Activated CD4-positive, alpha-beta memory T cell treated with anti-CD3 and anti-CD28 coated beads for 36 hours (primary cell): ENCODE data around the gene ZFP42. TPM values are rescaled to one million over a fixed set of nuclear protein-coding genes. Genes with fewer than 3 reads are reported as not detected.
"Not testable (repeated sequence)": the region's sequence is repeated elsewhere in the genome, so short reads cannot be mapped to it uniquely, and the experiment has no call there.

Source experiments
- CTCF ChIA-PET: fragments of 350-600 bp; sonication (Branson Sonifier 250); formaldehyde crosslinking; loops from one replicate; lab custom pipeline; 2021; ENCODE audit warnings: antibody characterized with exemption, inconsistent platforms; lab: Charles Lee
- POLR2A ChIA-PET: fragments of 350-600 bp; sonication (Branson Sonifier 250); formaldehyde crosslinking; loops from one replicate; lab custom pipeline; 2021; ENCODE audit warnings: antibody characterized with exemption; lab: Charles Lee
- DNase-seq: peaks from one replicate; pipeline ENCODE4 v3.0.0-alpha.2; 2020
- H3K27ac Mint-ChIP-seq: one replicate; pipeline ENCODE4 v1.8.0; 2021; ENCODE audit warnings: mixed read lengths
- H3K27me3 Mint-ChIP-seq: one replicate; pipeline ENCODE4 v1.8.0; 2021; ENCODE audit warnings: mixed read lengths
- H3K36me3 Mint-ChIP-seq: one replicate; pipeline ENCODE4 v1.8.0; 2021; ENCODE audit warnings: mixed read lengths
- H3K4me1 Mint-ChIP-seq: one replicate; pipeline ENCODE4 v1.8.0; 2021; ENCODE audit warnings: low read depth, mixed read lengths
- H3K4me3 Mint-ChIP-seq: one replicate; pipeline ENCODE4 v1.8.0; 2021; ENCODE audit warnings: mild to moderate bottlenecking, mixed read lengths
- H3K9me3 Mint-ChIP-seq: one replicate; pipeline ENCODE4 v1.8.0; 2021; ENCODE audit warnings: mixed read lengths
- intact Hi-C: fragments of 100-400 bp; cut with micrococcal nuclease; formaldehyde crosslinking; loops from one replicate; pipeline ENCODE4 v1.15.1; 2023
- total RNA-seq, 2 experiments: library from RNA; stranded (reverse); gene quantifications; one replicate each; pipeline ENCODE4 v1.2.3, GENCODE V29; 2021

The ZFP42 gene
- total RNA-seq, 2 experiments from 2014 or later, result not detected

- intact Hi-C loops, result no loop called here
- Mint-ChIP-seq H3K27ac (no peak overlapping the region), H3K36me3 (no peaks in the 10 kb centered on the region), H3K4me3 (no peak overlapping the region), H3K27me3 (peaks cover 7% of the 10 kb centered on the region), H3K9me3 (peaks cover 8% of the 10 kb centered on the region), H3K4me1 (no peaks in the 10 kb centered on the region)
- CTCF ChIA-PET, result no interaction called here
- POLR2A ChIA-PET, result no interaction called here
- DNase-seq, result no peak
Measured at GRCh38 chr4:188029114-188029513, 33.5 kb downstream of the ZFP42 start.

DNA sequence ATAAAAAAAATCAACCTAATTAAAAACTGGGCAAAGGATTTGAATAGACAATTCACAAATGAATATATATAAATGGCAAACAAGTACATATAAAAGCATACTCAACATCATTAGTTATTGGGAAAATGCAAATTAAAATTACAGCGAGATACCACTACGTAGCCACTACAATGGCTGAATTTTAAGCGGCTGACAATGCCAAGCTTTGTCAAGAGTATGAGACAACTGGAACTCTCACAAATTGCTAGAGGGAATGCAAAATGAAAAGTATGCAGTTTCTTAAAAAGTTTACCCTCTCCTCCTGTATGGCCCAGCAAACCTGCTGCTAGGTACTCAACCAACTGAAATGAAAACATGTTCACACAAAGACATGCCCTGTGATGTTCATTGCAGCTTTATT lies 34.8 kb downstream of the ZFP42 start:
- no peaks in the 10 kb centered on the region for H3K4me1 Mint-ChIP-seq
- peaks cover 7% of the 10 kb centered on the region for H3K27me3 Mint-ChIP-seq
- no peaks in the 10 kb centered on the region for H3K36me3 Mint-ChIP-seq
- intact Hi-C loops, result no loop called here
- ChIA-PET CTCF (no interaction called here), POLR2A (no interaction called here)
- H3K4me3 Mint-ChIP-seq, result no peak overlapping the region
- DNase-seq, result no peak
- H3K27ac Mint-ChIP-seq, result no peak overlapping the region
- H3K9me3 Mint-ChIP-seq, result peaks cover 8% of the 10 kb centered on the region

DNA sequence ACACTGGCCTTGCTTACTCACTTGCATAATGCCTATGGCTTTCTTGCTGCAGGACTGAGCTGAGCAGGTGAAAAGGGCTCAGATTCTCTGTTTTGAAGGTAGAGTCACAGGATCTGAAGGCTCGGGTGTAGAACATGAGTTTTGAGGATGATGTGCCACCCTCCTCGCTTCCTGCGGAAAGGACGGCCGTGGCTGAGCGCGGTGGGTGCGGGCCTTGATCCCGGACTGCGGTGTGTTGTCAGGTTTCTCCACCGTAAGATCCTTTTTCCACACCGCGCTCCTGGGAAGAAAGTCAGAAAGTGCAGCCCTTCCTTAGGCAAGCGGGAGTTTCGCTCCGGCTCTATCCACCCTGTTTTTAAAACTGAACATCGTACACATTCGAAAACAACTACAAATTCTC lies 36.2 kb downstream of the ZFP42 start:
- POLR2A ChIA-PET, result no interaction called here
- intact Hi-C loops, result no loop called here
- H3K4me3 Mint-ChIP-seq, result no peak overlapping the region
- H3K27ac Mint-ChIP-seq, result no peak overlapping the region
- H3K27me3 Mint-ChIP-seq, result peaks cover 7% of the 10 kb centered on the region
- peaks cover 6% of the 10 kb centered on the region for H3K9me3 Mint-ChIP-seq
- CTCF ChIA-PET, result no interaction called here
- no peaks in the 10 kb centered on the region for H3K36me3 Mint-ChIP-seq
- no peak for DNase-seq
- no peaks in the 10 kb centered on the region for H3K4me1 Mint-ChIP-seq

GRCh38 chr4:188032170-188032569 lies 36.6 kb downstream of the ZFP42 start:
- intact Hi-C loops, result no loop called here
- Mint-ChIP-seq H3K4me1 (no peaks in the 10 kb centered on the region), H3K27ac (no peak overlapping the region), H3K36me3 (no peaks in the 10 kb centered on the region), H3K9me3 (peaks cover 6% of the 10 kb centered on the region), H3K4me3 (no peak overlapping the region), H3K27me3 (peaks cover 7% of the 10 kb centered on the region)
- POLR2A ChIA-PET, result no interaction called here
- no peak for DNase-seq
- CTCF ChIA-PET, result no interaction called here

DNA sequence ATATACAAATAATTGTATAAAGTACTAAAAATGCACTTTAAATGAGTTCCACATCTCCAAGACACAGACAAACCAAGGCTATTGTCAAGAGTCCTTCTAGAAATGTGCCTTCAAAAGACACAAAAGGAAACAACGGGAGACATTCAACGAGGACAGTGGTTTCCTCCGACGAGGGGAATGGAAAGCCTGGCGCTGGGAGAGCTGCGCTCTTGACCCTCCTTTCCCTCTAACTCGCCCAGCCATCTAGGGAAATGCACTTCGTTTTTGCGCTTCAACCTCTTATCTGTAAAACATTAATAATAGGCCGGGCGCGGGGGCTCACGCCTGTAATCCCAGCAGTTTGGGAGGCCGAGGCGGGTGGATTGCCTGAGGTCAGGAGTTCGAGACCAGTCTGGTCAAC lies 37.0 kb downstream of the ZFP42 start:
- CTCF ChIA-PET, result no interaction called here
- H3K27me3 Mint-ChIP-seq, result peaks cover 7% of the 10 kb centered on the region
- intact Hi-C loops, result no loop called here
- no peaks in the 10 kb centered on the region for H3K4me1 Mint-ChIP-seq
- no peak overlapping the region for H3K4me3 Mint-ChIP-seq
- H3K27ac Mint-ChIP-seq, result no peak overlapping the region
- H3K9me3 Mint-ChIP-seq, result peaks cover 6% of the 10 kb centered on the region
- POLR2A ChIA-PET, result no interaction called here
- H3K36me3 Mint-ChIP-seq, result no peaks in the 10 kb centered on the region
- no peak for DNase-seq

DNA sequence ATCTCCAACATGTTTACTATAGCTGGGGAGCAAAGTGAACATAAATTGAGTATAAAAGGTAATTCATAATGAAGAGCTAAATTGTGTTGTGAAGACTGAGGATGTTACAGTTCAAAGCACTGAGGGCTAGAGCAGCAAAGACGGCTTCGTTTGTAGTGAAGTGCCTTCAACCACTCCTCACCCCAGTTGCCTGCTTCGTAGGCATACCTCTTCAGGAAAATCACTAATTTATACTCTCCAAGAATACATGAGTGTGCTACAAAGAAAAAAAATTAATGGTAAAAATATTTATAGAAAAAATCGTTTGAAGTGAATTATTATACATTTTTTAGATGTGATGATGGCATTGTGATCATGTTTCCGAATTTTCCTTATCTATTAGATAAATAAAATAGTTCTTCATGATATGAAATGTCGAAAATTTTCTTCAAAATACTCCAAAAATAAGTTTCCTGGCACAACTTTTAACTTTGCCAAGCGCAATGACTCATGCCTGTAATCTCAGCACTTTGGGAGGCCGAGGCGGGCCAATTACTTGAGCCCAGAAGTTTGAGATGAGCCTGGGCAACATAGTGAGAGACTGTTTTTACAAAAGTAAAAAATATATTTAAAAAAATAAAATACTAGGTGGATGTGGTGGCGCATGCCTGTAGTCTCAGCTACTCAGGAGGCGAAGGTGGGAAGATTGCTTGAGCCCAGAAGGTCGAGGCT lies 41.6 kb downstream of the ZFP42 start:
- Mint-ChIP-seq H3K27ac (no peak overlapping the region), H3K4me3 (no peak overlapping the region), H3K36me3 (no peaks in the 10 kb centered on the region), H3K27me3 (peaks cover 3% of the 10 kb centered on the region), H3K4me1 (no peaks in the 10 kb centered on the region), H3K9me3 (peaks cover 3% of the 10 kb centered on the region)
- POLR2A ChIA-PET, result no interaction called here
- no peak for DNase-seq
- CTCF ChIA-PET, result no interaction called here
- intact Hi-C loops, result no loop called here

DNA sequence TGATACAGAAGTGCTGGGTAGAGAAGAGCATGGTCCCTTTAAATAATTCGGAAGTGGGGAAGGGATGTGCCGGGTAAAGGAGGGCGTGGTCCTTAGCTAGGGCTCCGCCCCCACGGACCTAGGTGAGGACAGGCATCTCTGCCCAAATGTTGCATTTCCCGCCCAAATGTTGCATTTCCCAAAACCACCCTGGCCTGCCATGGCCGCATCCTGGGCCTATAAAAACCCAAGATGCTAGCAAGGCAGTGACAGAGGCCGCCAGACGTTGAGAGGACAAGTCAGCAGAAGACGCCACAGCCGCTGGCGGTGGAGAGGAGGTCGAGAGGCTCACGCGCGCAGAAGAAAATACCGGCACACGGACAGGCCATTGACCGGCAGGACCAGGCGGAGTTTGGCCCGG lies 46.1 kb downstream of the ZFP42 start:
- Mint-ChIP-seq H3K27ac (no peak overlapping the region), H3K27me3 (no peaks in the 10 kb centered on the region), H3K36me3 (no peaks in the 10 kb centered on the region), H3K4me3 (no peak overlapping the region), H3K4me1 (no peaks in the 10 kb centered on the region), H3K9me3 (peaks cover 3% of the 10 kb centered on the region)
- ChIA-PET CTCF (no interaction called here), POLR2A (no interaction called here)
- no peak for DNase-seq
- intact Hi-C loops, result no loop called here

- no peak overlapping the region for H3K27ac Mint-ChIP-seq
- H3K9me3 Mint-ChIP-seq, result peaks cover 3% of the 10 kb centered on the region
- no peak overlapping the region for H3K4me3 Mint-ChIP-seq
- no peaks in the 10 kb centered on the region for H3K4me1 Mint-ChIP-seq
- intact Hi-C loops, result no loop called here
- POLR2A ChIA-PET, result no interaction called here
- CTCF ChIA-PET, result no interaction called here
- H3K27me3 Mint-ChIP-seq, result no peaks in the 10 kb centered on the region
- DNase-seq, result no peak
- H3K36me3 Mint-ChIP-seq, result no peaks in the 10 kb centered on the region
Measured at GRCh38 chr4:188042191-188042590, 46.6 kb downstream of the ZFP42 start.

DNA sequence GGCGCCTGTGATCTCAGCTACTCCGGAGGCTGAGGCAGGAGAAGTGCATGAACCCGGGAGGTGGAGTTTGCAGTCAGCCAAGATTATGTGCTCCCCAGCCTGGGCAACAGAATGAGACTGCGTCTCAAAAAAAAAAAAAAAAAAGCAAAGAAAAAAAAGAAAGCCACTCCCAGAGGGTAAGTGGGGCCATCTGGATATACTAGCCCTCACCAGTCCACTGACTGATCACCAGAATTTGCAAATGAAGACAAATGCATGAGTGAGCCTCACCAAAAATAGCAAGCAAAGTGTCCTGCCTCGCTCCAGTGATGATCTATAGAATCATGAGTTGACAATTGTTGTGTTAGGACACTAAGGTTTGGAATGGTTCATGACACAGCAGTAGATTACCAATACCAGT lies 47.6 kb downstream of the ZFP42 start:
- H3K27me3 Mint-ChIP-seq, result no peaks in the 10 kb centered on the region
- intact Hi-C loops, result no loop called here
- H3K9me3 Mint-ChIP-seq, result peaks cover 3% of the 10 kb centered on the region
- H3K27ac Mint-ChIP-seq, result no peak overlapping the region
- POLR2A ChIA-PET, result no interaction called here
- H3K4me1 Mint-ChIP-seq, result no peaks in the 10 kb centered on the region
- no peaks in the 10 kb centered on the region for H3K36me3 Mint-ChIP-seq
- DNase-seq, result no peak
- H3K4me3 Mint-ChIP-seq, result no peak overlapping the region
- CTCF ChIA-PET, result no interaction called here

- H3K4me3 Mint-ChIP-seq, H3K4me1 Mint-ChIP-seq, H3K27me3 Mint-ChIP-seq, intact Hi-C loops, H3K27ac Mint-ChIP-seq, H3K36me3 Mint-ChIP-seq, H3K9me3 Mint-ChIP-seq, POLR2A ChIA-PET, DNase-seq: not testable (repeated sequence)
- CTCF ChIA-PET, result interaction anchor here (1.2 kb wide), 1 partner anchor 439 kb away, joined by 4 read pairs; no protein-coding TSS in a partner anchor
Measured at GRCh38 chr4:188045461-188045860, 49.9 kb downstream of the ZFP42 start.

DNA sequence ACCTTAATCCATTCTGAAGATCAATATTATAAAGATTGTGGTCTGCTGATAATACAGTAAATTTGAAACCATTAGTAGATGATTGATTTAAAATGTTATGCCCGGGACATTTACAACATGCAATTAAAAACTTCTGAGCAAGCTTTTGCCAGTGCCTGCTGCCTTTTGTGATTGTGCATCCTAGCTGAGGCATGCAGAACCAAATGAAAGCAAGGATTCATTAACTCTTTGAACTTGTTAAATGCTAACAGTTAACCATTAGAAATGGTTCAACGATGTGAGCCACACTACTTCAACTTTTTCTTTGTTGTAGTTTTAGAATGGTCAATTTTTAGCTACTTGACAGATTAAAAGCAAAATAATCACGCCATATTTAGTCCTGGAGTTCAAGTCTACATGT lies 51.1 kb downstream of the ZFP42 start:
- CTCF ChIA-PET, result interaction anchor here (1.2 kb wide), 1 partner anchor 441 kb away, joined by 4 read pairs; no protein-coding TSS in a partner anchor
- Mint-ChIP-seq H3K4me3 (no peak overlapping the region), H3K27ac (no peak overlapping the region), H3K4me1 (no peaks in the 10 kb centered on the region), H3K27me3 (no peaks in the 10 kb centered on the region), H3K9me3 (peaks cover 5% of the 10 kb centered on the region), H3K36me3 (no peaks in the 10 kb centered on the region)
- no peak for DNase-seq
- intact Hi-C loops, result no loop called here
- POLR2A ChIA-PET, result no interaction called here

DNA sequence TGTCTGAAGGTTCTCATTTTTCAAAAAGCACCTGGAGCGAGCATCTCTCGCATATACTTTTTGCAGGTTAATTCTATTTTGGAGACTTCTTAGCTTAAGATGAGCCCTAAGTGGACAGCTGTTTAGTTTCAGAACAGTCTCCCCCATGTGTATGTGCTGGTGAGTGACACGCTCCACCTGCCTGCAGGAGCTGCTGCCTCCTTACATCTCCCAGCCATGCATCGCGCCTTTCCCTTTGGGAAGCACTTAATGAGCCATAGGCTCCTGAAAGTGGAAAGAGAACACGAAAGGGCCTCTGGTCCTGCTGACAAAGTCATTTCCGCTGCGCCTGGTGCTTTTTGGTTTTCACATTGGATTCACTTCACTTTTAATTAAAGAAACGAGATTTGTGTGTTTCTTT lies 57.7 kb downstream of the ZFP42 start:
- Mint-ChIP-seq H3K27ac (no peak overlapping the region), H3K4me3 (no peak overlapping the region), H3K27me3 (no peaks in the 10 kb centered on the region), H3K4me1 (no peaks in the 10 kb centered on the region), H3K36me3 (no peaks in the 10 kb centered on the region), H3K9me3 (peaks cover 16% of the 10 kb centered on the region)
- ChIA-PET POLR2A (no interaction called here), CTCF (no interaction called here)
- DNase-seq, result no peak
- intact Hi-C loops, result no loop called here
